ENCODE data around the gene ORM2.

ORM2 gene

GRCh38 chr9:114341152-114341830 lies 11.6 kb downstream of the ORM2 start:
- DNase-seq (ENCODE audit: low read depth), result no peak
- TF ChIP-seq CTCF (IDR thresholded peaks at IDR 0.05; ENCODE audit: control insufficient read depth, extremely low read depth, insufficient read depth), result no peak
- H3K4me3 ChIP-seq (ENCODE audit: low read depth, low read length), result no peak overlapping the region

DNA sequence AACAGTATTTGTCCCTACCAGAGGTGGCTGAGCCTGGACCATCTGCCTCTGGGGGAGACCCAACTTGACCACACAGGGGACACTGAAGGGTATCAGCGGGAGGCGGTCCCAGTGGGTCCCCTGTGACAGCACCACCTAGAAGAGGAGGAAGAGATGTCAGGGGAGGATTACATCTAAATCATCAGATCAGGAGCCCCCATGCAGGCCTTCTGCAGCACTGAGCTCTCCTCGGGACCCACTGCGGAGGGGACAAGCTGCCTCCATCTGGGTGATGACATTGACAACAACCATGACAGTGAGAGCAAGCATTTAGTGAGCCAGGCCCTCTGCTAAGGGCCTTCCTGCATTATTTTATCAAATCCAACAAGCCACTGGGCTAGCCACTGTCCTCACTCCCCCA lies 12.3 kb downstream of the ORM2 start:
- TF ChIP-seq CTCF (IDR thresholded peaks at IDR 0.05; ENCODE audit: control insufficient read depth, extremely low read depth, insufficient read depth), result no peak
- H3K4me3 ChIP-seq (ENCODE audit: low read depth, low read length), result no peak overlapping the region
- no peak for DNase-seq (ENCODE audit: low read depth)

DNA sequence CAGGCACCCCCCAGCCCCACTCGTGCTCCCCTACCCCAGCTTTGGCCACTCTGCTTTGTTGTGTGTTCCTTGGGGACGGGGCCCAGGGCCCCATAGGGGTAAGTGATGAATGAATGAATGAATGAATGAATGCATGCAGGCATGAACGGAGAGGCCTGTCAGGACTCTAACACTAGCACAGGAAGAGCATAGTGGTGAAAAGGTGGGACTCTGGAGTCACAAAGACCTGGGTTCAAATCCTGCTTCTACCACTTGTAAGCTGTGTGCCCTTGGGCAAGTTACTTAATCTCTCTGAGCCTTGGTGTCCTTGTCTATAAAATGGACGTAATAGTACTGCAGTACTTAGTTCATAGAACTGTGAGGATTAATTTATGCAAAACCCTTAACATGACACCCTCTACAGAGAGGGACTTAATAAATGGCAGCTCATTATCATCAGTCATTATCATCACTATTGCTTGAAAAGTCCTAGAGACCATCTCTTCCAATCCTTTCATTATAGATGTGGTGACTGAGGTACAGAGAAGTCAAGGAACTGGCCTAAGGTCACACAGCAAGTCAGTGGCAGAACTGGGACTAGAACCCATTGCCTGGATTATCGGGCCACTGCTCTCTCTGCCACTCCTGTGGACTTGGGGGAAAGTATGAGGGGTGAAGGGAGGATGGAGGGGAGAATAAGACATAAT lies 13.2 kb downstream of the ORM2 start:
- no peak for TF ChIP-seq CTCF (IDR thresholded peaks at IDR 0.05; ENCODE audit: control insufficient read depth, extremely low read depth, insufficient read depth)
- no peak for DNase-seq (ENCODE audit: low read depth)
- no peak overlapping the region for H3K4me3 ChIP-seq (ENCODE audit: low read depth, low read length)

GRCh38 chr9:114343471-114344187 lies 14.0 kb downstream of the ORM2 start:
- H3K4me3 ChIP-seq (ENCODE audit: low read depth, low read length), result no peak overlapping the region
- DNase-seq (ENCODE audit: low read depth), result no peak
- TF ChIP-seq CTCF (IDR thresholded peaks at IDR 0.05; ENCODE audit: control insufficient read depth, extremely low read depth, insufficient read depth), result no peak

DNA sequence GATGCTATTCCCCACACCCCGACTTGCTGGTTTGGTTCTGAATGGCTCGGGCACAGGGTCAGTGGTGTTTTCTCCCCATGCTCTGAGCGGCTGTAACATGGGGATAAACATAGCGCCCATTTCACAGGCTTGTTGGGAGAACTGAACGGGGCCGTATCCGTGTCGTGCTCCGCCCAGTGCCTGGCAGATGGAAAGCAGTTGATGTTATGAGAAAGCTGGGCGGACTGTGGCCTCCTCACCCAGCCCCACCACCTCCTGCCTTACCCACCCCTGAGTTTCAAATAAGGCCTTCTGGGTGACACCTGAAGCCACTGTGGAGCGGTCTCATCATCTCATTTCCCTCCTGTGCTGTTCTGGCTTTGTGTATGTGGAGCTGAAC lies 14.5 kb downstream of the ORM2 start:
- no peak for TF ChIP-seq CTCF (IDR thresholded peaks at IDR 0.05; ENCODE audit: control insufficient read depth, extremely low read depth, insufficient read depth)
- DNase-seq (ENCODE audit: low read depth), result no peak
- H3K4me3 ChIP-seq (ENCODE audit: low read depth, low read length), result no peak overlapping the region

DNA sequence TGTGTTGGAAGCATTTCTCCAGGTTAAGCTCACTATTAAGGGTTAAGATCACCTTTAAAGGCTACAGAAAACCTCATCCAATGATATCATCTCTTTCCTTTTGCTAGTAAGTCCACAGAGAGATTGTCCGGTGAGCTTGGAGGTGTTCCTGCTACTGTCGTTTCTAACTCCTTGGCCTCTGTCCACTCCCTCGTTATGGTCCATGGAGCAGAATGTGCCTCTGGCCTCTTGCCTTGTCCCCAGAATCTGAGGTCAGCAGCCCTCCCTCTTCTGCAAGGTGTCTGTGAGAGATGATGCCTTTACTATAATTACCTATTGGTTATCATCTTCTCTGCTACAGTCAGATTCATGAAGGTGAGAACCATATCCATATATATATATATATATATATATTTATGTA lies 15.0 kb downstream of the ORM2 start:
- H3K4me3 ChIP-seq (ENCODE audit: low read depth, low read length), result no peak overlapping the region
- no peak for DNase-seq (ENCODE audit: low read depth)
- TF ChIP-seq CTCF (IDR thresholded peaks at IDR 0.05; ENCODE audit: control insufficient read depth, extremely low read depth, insufficient read depth), result no peak

All from LNCaP clone FGC (cell line).